HepG2 (cell line): ENCODE data around the gene CYLD.

ENCODE experiments used
- ARHGAP35 ChIP-seq: sonication (generic); formaldehyde crosslinking; IDR thresholded peaks from 2 replicates; pipeline ENCODE4 v1.9.0; 2022; ENCODE audit warnings: mild to moderate bottlenecking, inconsistent platforms, moderate library complexity, missing genetic modification reagents, borderline replicate concordance
- ELF4 ChIP-seq: sonication (generic); formaldehyde crosslinking; IDR thresholded peaks from 2 replicates; pipeline ENCODE4 v1.5.0; 2020; ENCODE audit warnings: missing genetic modification reagents, mild to moderate bottlenecking, moderate library complexity, borderline replicate concordance
- FOXK1 ChIP-seq: sonication (generic); formaldehyde crosslinking; IDR thresholded peaks from 2 replicates; pipeline ENCODE4 v1.4.0; 2020; ENCODE audit warnings: low read depth, missing genetic modification reagents, borderline replicate concordance
- JUN ChIP-seq: sonication (generic); formaldehyde crosslinking; IDR thresholded peaks from 2 replicates; pipeline ENCODE4 v1.4.0; 2020; ENCODE audit warnings: mild to moderate bottlenecking, missing genetic modification reagents
- MATR3 ChIP-seq: sonication (generic); formaldehyde crosslinking; IDR thresholded peaks from 2 replicates; pipeline ENCODE4 v1.4.0; 2020; ENCODE audit warnings: missing genetic modification reagents

DNA sequence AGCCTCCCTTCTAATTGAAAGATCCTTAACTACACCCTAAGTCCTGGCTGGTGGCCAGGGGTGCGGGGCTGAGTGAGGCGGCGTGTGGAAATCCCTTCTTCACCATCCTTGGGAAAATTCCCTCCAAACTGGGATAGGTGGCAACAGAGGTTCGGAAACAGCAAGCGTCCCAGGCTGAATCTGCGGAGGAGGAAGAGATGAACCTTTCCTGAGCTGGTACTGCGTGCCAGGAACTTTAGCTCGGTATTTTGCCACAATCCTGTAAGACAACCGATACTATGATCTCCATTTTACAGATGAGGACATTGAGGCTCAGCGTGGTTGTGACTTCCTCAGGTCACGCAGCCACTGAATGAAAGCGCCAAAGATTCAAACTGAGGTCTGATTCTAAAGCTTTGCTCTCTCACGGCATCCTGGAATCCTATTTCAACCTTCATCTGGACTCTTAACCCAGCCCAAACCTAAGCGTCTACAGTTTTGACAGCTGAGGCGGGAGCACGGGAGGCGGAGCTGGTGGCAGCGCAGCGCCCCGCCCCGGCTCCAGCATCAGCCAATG, 583 bp upstream of the CYLD start:
- TF ChIP-seq ARHGAP35, result no peak
- no peak for TF ChIP-seq JUN (CRISPR knock-in tag)
- no peak for TF ChIP-seq MATR3
- no peak for TF ChIP-seq FOXK1 (CRISPR knock-in tag)
- TF ChIP-seq ELF4, result no peak
